NCI-H2171 treated with DMSO at 0.1 percent for 48 hours (cell line): ENCODE data around the gene TNFRSF4.
A peak's percentile ranks its signal among the peaks of the same experiment; 100 is the strongest.

Experiments
- DNase-seq: peaks from one replicate; lab custom pipeline; 2025; lab: John Stamatoyannopoulos, UW

TNFRSF4 gene

DNA sequence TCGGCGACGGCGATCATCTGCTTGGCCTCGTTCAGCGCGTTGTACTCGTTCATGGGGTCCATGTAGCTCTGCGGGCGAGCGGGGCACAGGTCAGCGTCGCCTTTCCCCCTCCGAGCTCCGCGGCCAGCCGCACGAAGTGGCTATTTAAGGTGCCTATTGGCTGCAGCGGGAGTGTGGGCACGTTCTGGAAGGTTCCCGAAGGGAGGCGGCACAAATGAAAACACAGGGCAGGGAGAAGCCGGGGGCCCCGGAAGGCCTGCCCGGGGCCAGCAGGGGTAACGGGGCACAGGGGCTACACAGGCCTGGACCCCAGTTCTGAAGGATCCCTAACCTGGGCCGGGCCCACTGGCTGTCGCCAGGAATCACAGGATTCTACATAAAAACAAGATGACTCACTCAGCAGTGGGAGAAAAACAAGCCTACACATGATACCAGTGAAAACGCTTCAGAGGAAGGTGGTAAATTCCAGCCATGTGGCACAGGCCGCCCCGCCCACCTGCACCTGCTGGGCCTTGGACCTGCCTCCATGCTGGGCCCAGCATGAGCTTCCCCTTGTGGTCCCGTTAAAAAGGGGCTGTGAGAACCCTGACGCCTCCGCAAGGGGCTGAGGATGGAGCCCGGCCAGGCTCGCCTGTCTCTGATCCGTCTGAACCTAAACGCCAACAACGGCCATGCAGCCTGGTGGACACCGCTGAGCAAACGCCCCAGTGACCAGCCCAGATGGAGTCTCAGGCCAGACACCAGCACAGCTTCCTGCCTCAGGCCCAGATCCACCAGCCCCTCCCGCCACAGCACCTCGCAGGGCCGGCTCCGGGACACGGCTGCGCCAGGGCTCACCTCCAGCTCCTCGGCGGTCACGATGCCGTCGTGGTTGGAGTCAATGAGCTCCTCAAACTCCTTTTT is 3.9 kb upstream of the TNFRSF4 start:
- peak; percentile 40 for DNase-seq

DNA sequence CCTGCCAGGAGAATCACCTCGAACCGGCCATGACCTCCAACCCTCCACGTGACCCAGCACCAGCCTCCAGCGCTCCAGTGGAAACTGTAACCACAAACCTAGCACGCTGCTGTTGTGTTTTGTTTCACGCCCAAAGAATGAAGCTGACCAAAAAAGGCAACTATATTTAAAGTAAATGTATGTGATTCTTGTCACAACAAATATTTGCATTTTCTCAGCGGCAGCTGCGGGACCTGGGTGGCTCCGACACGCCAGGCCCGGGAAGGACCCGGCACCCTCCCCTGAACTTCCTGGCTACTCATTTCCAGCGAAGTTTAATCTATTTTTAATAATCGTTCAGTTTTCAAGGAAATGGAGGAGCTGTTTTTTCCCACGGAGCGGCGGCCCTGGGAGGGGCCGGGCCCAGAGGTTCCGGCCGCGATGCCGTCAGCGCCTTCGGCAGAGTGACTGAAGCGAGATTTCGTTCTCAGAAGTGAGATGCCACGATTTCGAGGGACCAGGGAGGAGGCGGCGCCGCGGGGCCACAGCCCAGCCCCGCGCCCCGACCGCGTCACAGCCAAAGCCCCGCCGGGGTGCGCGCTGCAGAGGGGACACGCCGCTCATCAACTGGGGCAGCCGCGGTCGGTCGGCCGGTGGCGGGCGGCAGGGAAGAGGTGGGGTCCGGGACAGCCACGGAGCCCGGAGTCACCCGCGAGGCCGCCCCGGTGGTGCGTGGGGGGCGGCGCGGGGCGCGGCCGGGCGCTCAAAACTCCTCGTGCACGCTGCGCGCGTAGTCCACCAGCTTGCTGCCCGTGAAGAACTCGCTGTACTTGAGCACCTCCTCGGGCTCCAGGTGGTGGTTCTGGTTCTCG is 3.0 kb upstream of the TNFRSF4 start:
- no peak for DNase-seq

DNA sequence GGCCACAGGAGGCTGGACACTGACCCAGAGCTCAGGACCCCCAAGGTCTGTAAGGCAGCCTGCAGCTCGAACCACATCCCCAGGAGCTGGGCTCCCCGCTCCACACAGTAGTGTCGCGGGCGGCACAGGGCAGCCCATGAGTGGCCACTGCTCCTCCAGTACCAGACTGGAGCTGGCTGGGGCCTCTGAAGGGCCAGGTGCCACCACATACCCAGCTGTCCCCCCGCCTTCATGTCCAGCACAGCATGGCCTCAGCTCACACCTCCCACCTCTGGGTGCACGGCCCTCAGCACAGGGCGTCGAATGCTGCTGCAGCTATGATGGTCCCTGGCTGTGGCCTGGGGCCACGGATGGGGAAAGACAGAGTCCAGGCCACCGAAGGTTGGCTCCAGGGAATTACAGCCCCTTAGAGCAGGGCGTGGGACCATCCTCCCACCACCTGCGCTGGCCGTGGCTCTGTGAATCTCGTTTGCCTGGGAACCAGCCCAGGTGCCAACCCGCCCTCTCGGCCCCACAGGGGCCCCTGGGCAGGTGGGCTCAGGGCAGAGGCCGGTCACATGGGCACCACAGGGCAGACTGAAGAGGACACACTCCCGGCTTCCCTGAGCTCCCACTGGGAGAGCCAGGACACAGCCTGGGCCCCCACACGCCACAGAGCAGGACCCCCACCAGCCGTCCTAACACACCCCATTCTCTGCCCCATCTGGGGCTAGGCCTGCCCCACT is 2.1 kb upstream of the TNFRSF4 start:
- DNase-seq, result no peak

DNA sequence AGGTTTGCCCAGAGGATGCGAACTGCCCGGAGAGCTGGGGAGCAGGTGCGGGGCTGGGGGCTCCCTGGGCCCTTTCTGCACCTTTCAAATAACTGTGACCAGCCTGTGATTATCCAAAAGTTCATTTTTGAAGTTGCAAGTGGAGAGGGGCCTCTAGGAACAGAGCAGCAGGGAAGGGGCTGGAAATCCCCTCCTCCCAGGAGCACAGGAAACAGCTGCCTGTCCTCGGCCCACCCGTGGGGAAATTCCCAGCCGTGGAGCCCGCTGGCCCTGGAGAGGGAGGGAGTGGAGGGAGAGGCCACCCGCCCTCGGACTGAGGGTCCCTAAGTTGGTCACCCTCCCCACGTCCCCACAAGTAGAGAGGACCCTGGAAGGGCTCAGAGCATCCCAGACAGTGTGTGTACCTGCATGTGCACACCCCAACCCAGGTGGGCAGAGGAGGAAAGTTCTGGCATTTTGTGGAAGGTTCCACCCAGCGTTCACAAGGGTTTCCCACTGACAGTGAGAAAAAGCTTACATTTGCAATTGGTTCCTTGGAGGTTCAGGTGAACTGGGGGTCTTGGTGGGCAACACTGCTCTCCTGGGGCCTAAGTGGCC is 1.2 kb upstream of the TNFRSF4 start:
- no peak for DNase-seq

- no peak for DNase-seq
These were observed 1.1 kb downstream of the TNFRSF4 start for GRCh38 chr1:1212780-1213344.

- DNase-seq, result no peak
These were observed 2.2 kb downstream of the TNFRSF4 start for GRCh38 chr1:1211541-1212441.

GRCh38 chr1:1210726-1211540 is 3.0 kb downstream of the TNFRSF4 start:
- DNase-seq, result peak; percentile 22

GRCh38 chr1:1208713-1209433 is 5.1 kb downstream of the TNFRSF4 start:
- DNase-seq, result peak; percentile 26

DNA sequence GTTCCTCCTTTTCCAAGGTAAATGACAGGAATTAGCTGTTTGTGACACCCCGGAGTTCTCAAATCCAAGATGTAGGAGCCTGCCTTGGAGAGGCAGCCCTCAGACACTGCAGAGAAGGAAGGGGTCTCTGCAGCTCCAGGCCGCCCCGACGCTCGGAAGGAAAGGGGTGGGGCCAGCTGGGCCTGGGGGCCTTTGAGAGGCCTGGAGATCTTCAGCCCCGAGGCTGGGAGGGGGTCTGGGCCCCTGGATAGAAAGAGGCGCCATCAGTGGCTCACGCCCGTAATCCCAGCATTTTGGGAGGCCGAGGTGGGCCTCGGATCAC is 6.4 kb downstream of the TNFRSF4 start:
- no peak for DNase-seq

GRCh38 chr1:1206966-1207531 is 6.9 kb downstream of the TNFRSF4 start:
- no peak for DNase-seq

DNA sequence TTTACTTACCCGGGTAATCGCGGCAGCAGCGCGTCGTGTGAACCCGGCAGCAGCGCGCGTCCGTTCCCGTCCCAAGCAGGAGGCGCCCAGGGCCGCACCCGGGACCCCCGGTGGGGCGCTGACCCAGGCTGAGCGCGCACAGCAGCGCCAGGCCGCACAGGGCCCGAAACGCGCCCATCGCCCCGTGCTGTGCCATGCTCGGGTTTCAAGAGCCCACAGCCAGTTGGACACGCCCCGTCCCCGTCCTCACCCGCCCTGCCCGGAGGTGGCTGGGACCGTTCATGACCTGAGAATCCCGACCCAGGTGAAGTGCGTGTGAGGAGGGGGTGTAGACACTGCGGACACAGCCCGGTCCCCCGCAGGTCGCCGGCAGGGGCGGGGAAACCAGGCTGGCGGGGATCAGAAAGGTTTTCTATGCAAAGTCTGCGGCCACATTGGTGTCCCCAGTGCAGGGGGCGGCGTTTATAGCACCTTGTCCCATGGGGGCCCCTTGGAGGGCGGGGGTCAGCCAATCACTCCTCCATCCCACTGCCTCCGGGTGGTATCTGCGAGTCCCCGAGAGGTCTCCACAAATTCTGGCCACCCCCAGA is 7.5 kb downstream of the TNFRSF4 start, which contains the start of gene TNFRSF18:
Gene TNFRSF18 (minus strand): TSS at position 217 of the 590 bp plus-strand sequence. CDS start 21 bp downstream, at position 196.
- peak; percentile 30 for DNase-seq

GRCh38 chr1:1205769-1206375 is 8.1 kb downstream of the TNFRSF4 start:
- DNase-seq, result no peak

DNA sequence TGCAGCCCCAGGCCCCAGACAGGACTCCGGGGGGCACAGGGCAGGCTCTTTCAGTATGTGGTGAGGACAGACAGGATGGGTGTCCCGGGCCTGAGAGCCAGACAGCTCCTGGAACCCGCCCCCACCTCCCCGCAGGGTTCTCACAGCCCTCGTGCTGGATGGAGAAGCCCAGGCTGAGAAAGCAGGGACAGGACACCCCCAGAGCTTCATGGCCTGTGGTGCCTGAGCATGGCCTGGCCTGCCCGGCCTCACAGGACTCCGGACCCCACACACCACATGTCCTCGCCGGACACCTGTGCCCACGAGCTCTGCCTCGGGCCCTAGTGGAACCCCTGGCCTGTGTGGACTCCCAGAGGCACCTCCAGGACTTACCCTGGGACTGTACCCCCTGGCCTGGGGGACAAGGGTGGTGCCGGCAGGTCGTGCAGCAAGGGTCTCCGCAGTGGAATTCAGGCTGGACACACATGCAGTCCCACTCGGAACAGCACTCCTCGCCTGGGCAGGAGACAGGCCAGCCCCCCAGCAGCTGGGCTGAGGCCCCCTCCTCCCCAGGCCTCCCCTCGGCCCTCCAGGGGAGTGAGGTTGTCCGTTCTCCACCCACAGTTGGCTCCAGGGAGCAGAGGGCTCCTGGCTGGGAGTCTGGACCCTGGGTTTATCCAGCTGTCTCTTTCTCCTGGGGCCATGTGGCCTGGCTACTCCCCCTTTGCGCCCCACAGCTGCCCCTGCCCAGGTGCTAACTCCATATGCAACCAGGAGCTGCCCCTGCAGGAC is 8.8 kb downstream of the TNFRSF4 start:
- DNase-seq, result no peak

DNA sequence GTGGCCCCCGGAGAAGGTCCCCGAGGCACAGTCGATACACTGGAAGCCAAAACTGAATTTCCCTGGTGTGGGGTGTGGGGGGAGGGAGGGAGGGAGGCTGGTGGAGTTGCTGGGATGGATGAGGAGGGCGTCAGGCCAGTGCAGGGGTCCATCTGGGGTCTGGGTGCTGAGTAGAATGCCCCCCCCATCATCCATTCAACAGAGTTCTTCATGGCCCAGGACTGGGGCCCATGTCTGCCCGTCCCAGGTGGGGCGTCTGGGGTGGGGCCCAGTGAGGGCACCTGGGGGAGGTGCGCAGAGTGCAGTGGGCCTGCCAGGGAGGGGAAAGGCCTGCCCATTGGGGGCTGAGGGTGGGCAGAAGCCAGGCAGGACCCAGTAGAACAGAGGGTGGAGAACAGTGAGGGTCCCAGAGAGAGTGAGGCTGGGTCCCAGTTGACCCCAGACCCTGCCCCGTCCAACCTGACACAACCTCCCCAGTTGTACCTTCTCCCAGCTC is 9.5 kb downstream of the TNFRSF4 start:
- DNase-seq, result no peak

DNA sequence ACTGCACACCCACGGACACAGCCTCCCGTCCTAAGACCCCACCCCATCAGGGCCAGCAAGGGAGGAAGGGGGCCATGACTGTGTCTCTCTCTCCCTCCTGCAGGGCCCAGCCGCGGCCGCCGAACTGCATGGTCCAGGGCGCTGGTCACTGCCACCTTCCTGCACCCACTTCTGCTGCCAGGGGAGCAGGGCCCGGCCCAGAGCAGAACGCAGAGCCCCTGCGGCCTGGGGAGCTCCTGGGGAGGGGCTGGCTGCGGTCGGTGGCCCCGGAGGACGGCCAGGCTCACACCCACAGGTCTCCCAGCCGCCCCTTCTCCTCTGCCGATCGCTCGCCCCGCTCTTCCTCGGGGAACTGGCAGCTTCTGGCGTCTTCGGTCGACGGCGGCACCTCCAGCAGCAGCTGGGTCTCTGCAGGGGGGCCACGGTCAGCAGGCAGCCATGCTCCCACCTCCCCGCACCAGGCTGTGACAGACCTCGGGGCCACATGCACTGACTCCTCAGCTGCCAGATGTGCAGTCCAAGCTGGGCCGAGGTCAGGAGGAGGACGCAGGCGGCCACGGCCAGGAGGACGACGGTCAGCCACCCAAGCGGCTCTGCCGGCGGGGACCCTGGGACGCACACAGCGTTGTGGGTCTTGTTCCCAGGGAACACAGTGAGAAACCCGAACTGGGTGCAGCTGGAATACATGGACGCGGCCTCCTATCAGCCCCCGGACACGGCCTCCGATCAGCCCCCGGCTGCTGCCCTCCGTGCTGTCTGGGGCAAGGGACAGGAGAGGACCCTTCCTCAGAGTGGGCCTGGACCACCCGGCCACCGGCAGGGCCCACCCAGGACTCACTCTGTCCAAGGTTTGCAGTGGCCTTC is 10.2 kb downstream of the TNFRSF4 start:
- peak; percentile 51 for DNase-seq
